K562 (cell line): ENCODE measurements around the gene DYNLT4. TPM values are rescaled to one million over a fixed set of nuclear protein-coding genes. Genes with fewer than 3 reads are reported as not detected.

Experiments used
- ATF6 ChIP-seq: sonication (generic); formaldehyde crosslinking; IDR thresholded peaks from 2 replicates; pipeline ENCODE4 v1.4.0; 2020; ENCODE audit warnings: mild to moderate bottlenecking, missing genetic modification reagents
- DEAF1 ChIP-seq: fragments of 450-650 bp; formaldehyde crosslinking; IDR thresholded peaks from 2 replicates; pipeline ENCODE4 v1.4.0; 2020; ENCODE audit warnings: mild to moderate bottlenecking, moderate library complexity
- EHMT2 ChIP-seq: fragments of 450-650 bp; IDR thresholded peaks from 2 replicates; pipeline ENCODE4 v1.6.1; 2018; ENCODE audit warnings: antibody characterized with exemption
- HDAC1 ChIP-seq, 2 experiments: fragments of 450-650 bp; IDR thresholded peaks; 2 replicates each; pipeline ENCODE4 v1.6.1; 2016 to 2017; ENCODE audit warnings: inconsistent platforms in 1 of 2, mild to moderate bottlenecking in 1 of 2, moderate library complexity in 1 of 2
- MXI1 ChIP-seq: IDR thresholded peaks from 2 replicates; pipeline ENCODE4 v1.6.1; 2011; ENCODE audit warnings: low read depth, mild to moderate bottlenecking, improper control_type of control experiment, low read length
- NR2F6 ChIP-seq: fragments of 450-650 bp; formaldehyde crosslinking; IDR thresholded peaks from 2 replicates; pipeline ENCODE4 v1.4.0; 2020; ENCODE audit warnings: mild to moderate bottlenecking
- POLR2B ChIP-seq: fragments of 450-650 bp; IDR thresholded peaks from 2 replicates; pipeline ENCODE4 v1.6.1; 2018; ENCODE audit warnings: low read depth; ENCODE audit not compliant: partially characterized antibody
- SLC30A9 ChIP-seq: fragments of 250-450 bp; sonication (Bioruptor Pico); IDR thresholded peaks from 2 replicates; pipeline ENCODE4 v1.8.0; 2022; ENCODE audit warnings: mild to moderate bottlenecking, moderate library complexity
- SMARCC2 ChIP-seq: fragments of 450-650 bp; IDR thresholded peaks from 2 replicates; pipeline ENCODE4 v1.6.1; 2017; ENCODE audit warnings: antibody characterized with exemption, moderate library complexity, mild to moderate bottlenecking, low read depth
- SP1 ChIP-seq: sonication (generic); formaldehyde crosslinking; IDR thresholded peaks from 2 replicates; pipeline ENCODE4 v1.8.1; 2022; ENCODE audit warnings: mild to moderate bottlenecking, missing genetic modification reagents
- SRSF3 ChIP-seq: fragments of 200-400 bp; formaldehyde crosslinking; IDR thresholded peaks from 2 replicates; pipeline ENCODE4 v1.6.1; 2016; ENCODE audit warnings: mild to moderate bottlenecking, low read length, moderate library complexity; ENCODE audit not compliant: insufficient read depth
- USF1 ChIP-seq: sonication (generic); formaldehyde crosslinking; IDR thresholded peaks from 2 replicates; pipeline ENCODE4 v1.9.0; 2022; ENCODE audit warnings: mild to moderate bottlenecking, missing genetic modification reagents
- YY1 ChIP-seq, 3 experiments: IDR thresholded peaks; 2 replicates each; pipeline ENCODE4 v1.6.1; 2011; ENCODE audit warnings: low read length in 2 of 3, mild to moderate bottlenecking in 2 of 3, moderate library complexity in 2 of 3, borderline replicate concordance in 1 of 3, control low read depth in 1 of 3, low read depth in 1 of 3; ENCODE audit not compliant: insufficient read depth in 3 of 3, insufficient replicate concordance in 2 of 3, control insufficient read depth in 1 of 3, insufficient read length in 1 of 3; ENCODE audit errors: extremely low read depth in 1 of 3
- ZBTB11 ChIP-seq, 3 experiments: fragments of 200-800 bp in 1 of 3; fragments of 250-450 bp in 1 of 3; fragments of 450-650 bp in 1 of 3; sonication (Bioruptor Pico) in 1 of 3; sonication (Bioruptor generic) in 1 of 3; formaldehyde crosslinking in 1 of 3; IDR thresholded peaks; 2 replicates each; pipeline versions ENCODE4 v1.6.1 to v1.8.0; 2016 to 2022; ENCODE audit warnings: mild to moderate bottlenecking in 2 of 3, missing genetic modification characterization in 2 of 3, missing compliant biosample characterization in 1 of 3, moderate library complexity in 1 of 3
- ZNF395 ChIP-seq: fragments of 200-800 bp; sonication (Bioruptor generic); IDR thresholded peaks from 2 replicates; pipeline ENCODE4 v1.6.1; 2017; ENCODE audit warnings: missing genetic modification characterization, missing compliant biosample characterization
- ZNF561 ChIP-seq: fragments of 450-650 bp; formaldehyde crosslinking; conservative IDR thresholded peaks from 2 replicates; pipeline ENCODE4 v1.4.0; 2020; ENCODE audit warnings: mild to moderate bottlenecking, moderate library complexity
- polyA plus RNA-seq, 8 experiments: library from polyadenylated mRNA; depleted of rRNA in 4 of 8; stranded (reverse) in 5 of 8; unstranded in 3 of 8; fragments of >200 nt; fragmentation: Nextera tagmentation in 2 of 8; fragmentation: Illumina TruSeq in 1 of 8; extraction: Ambion mirVana in 2 of 8; extraction: Trizol in 1 of 8; gene quantifications; 2 replicates each; pipeline versions ENCODE4 v1.2.1 to v1.2.3, GENCODE V29; 2011 to 2014; ENCODE audit warnings: inconsistent platforms in 1 of 8, missing spikeins in 1 of 8
- total RNA-seq, 7 experiments: library from RNA; depleted of rRNA in 6 of 7; stranded (reverse); fragments of >200 nt in 6 of 7; fragmentation: Illumina TruSeq in 2 of 7; extraction: Trizol in 2 of 7; gene quantifications; 2 replicates each; pipeline versions ENCODE4 v1.2.1 to v1.2.3, GENCODE V29; 2011 to 2021; ENCODE audit warnings: low replicate concordance in 1 of 7

The DYNLT4 gene
- total and polyA plus RNA-seq, 9 of the 15 experiments (the other 6 are each of a cell fraction or from before 2014, with no cell fraction given) = 0.29 to 0.73 TPM; not detected in 7

- TF ChIP-seq SRSF3 (no peak), ZNF395 (peak; percentile 89), HDAC1 (IDR thresholded peaks at IDR 0.05) (peak in 1 of 2 experiments; percentile 82; a peak in 3 of 4 replicates), ZNF561 (CRISPR knock-in tag) (peak; percentile 55; the same call in 1 of the 2 replicates), YY1 (IDR thresholded peaks at IDR 0.05; ENCODE audit: borderline replicate concordance in 1 of 3, control insufficient read depth in 1 of 3, extremely low read depth in 1 of 3, insufficient read depth in 3 of 3, insufficient read length in 1 of 3, insufficient replicate concordance in 2 of 3, low read depth in 1 of 3, low read length in 2 of 3) (peak in 2 of 3 experiments; percentile 70 to 80), MXI1 (peak; percentile 89; the same call in 1 of the 2 replicates), NR2F6 (CRISPR knock-in tag) (peak; percentile 44; the same call in 1 of the 2 replicates), DEAF1 (peak; percentile 66), SP1 (CRISPR knock-in tag) (peak; percentile 80), EHMT2 (no peak), POLR2B (peak; percentile 100), USF1 (CRISPR knock-in tag) (no peak), SMARCC2 (peak; percentile 51; the same call in 1 of the 2 replicates), SLC30A9 (CRISPR knock-in tag) (no peak), ATF6 (CRISPR knock-in tag) (peak; percentile 99), ZBTB11 (CRISPR knock-in tag; IDR thresholded peaks at IDR 0.05) (peak in 1 of 3 experiments; percentile 83; a peak in 2 of 6 replicates)
Measured at GRCh38 chr1:44819608-44820327, 12.6 kb upstream of the DYNLT4 start (continued).
